Measurements from ENCODE around the gene FCRL4. TPM values are rescaled to one million over a fixed set of nuclear protein-coding genes. Genes with fewer than 3 reads are reported as not detected.

The FCRL4 gene
- total RNA-seq, 1 experiment from 2014 or later, result not detected

GRCh38 chr1:157542676-157543075 lies 55.2 kb downstream of the FCRL4 start:
- H3K36me3 Mint-ChIP-seq (ENCODE audit: insufficient read depth, unreplicated experiment), result no peaks in the 10 kb centered on the region
- BruUV-seq (replicated peaks), result no TSS peak
- H3K27ac Mint-ChIP-seq (ENCODE audit: unreplicated experiment), result no peak overlapping the region
- no peak for TF ChIP-seq CTCF (IDR thresholded peaks at IDR 0.05; ENCODE audit: unreplicated experiment)
- peak; percentile 66 for DNase-seq
- CTCF ChIA-PET, result interaction anchor here (1.4 kb wide), 1 partner anchor 38 kb away, joined by 3 read pairs; no protein-coding TSS in a partner anchor
- H3K9me3 Mint-ChIP-seq (ENCODE audit: low read depth, unreplicated experiment), result no peaks in the 10 kb centered on the region
- H3K4me3 Mint-ChIP-seq (ENCODE audit: low read depth, unreplicated experiment), result no peak overlapping the region
- peaks cover 59% of the 10 kb centered on the region for H3K27me3 Mint-ChIP-seq (ENCODE audit: unreplicated experiment)
- intact Hi-C loops (cut with micrococcal nuclease; ENCODE audit: unreplicated experiment), result no loop called here
- H3K4me1 Mint-ChIP-seq (ENCODE audit: low read depth, unreplicated experiment), result peaks cover 16% of the 10 kb centered on the region

- no peak for TF ChIP-seq CTCF (IDR thresholded peaks at IDR 0.05; ENCODE audit: unreplicated experiment)
- Mint-ChIP-seq H3K27me3 (ENCODE audit: unreplicated experiment) (peaks cover 59% of the 10 kb centered on the region), H3K36me3 (ENCODE audit: insufficient read depth, unreplicated experiment) (no peaks in the 10 kb centered on the region), H3K4me3 (ENCODE audit: low read depth, unreplicated experiment) (no peak overlapping the region), H3K27ac (ENCODE audit: unreplicated experiment) (no peak overlapping the region), H3K4me1 (ENCODE audit: low read depth, unreplicated experiment) (peaks cover 16% of the 10 kb centered on the region), H3K9me3 (ENCODE audit: low read depth, unreplicated experiment) (no peaks in the 10 kb centered on the region)
- DNase-seq, result no peak
- no TSS peak for BruUV-seq (replicated peaks)
- CTCF ChIA-PET, result interaction anchor here (1.6 kb wide), 1 partner anchor 164 kb away, joined by 3 read pairs; no protein-coding TSS in a partner anchor
- intact Hi-C loops (cut with micrococcal nuclease; ENCODE audit: unreplicated experiment), result no loop called here
These were observed 57.0 kb downstream of the FCRL4 start for GRCh38 chr1:157540852-157541251.

GRCh38 chr1:157540160-157540748 lies 57.6 kb downstream of the FCRL4 start:
- intact Hi-C loops (cut with micrococcal nuclease; ENCODE audit: unreplicated experiment), result no loop called here
- TF ChIP-seq CTCF (IDR thresholded peaks at IDR 0.05; ENCODE audit: unreplicated experiment), result no peak
- no peaks in the 10 kb centered on the region for H3K36me3 Mint-ChIP-seq (ENCODE audit: insufficient read depth, unreplicated experiment)
- no peaks in the 10 kb centered on the region for H3K9me3 Mint-ChIP-seq (ENCODE audit: low read depth, unreplicated experiment)
- no peak for DNase-seq
- H3K27ac Mint-ChIP-seq (ENCODE audit: unreplicated experiment), result no peak overlapping the region
- no TSS peak for BruUV-seq (replicated peaks)
- H3K27me3 Mint-ChIP-seq (ENCODE audit: unreplicated experiment), result peaks cover 59% of the 10 kb centered on the region
- CTCF ChIA-PET, result interaction anchor here (1.6 kb wide), 1 partner anchor 163 kb away, joined by 3 read pairs; no protein-coding TSS in a partner anchor
- peaks cover 16% of the 10 kb centered on the region for H3K4me1 Mint-ChIP-seq (ENCODE audit: low read depth, unreplicated experiment)
- H3K4me3 Mint-ChIP-seq (ENCODE audit: low read depth, unreplicated experiment), result no peak overlapping the region

GRCh38 chr1:157539568-157539967 lies 58.3 kb downstream of the FCRL4 start:
- Mint-ChIP-seq H3K4me1 (ENCODE audit: low read depth, unreplicated experiment) (peaks cover 16% of the 10 kb centered on the region), H3K27ac (ENCODE audit: unreplicated experiment) (no peak overlapping the region), H3K9me3 (ENCODE audit: low read depth, unreplicated experiment) (no peaks in the 10 kb centered on the region), H3K4me3 (ENCODE audit: low read depth, unreplicated experiment) (no peak overlapping the region), H3K36me3 (ENCODE audit: insufficient read depth, unreplicated experiment) (no peaks in the 10 kb centered on the region), H3K27me3 (ENCODE audit: unreplicated experiment) (peaks cover 65% of the 10 kb centered on the region)
- CTCF ChIA-PET, result no interaction called here
- BruUV-seq (replicated peaks), result no TSS peak
- no peak for DNase-seq
- TF ChIP-seq CTCF (IDR thresholded peaks at IDR 0.05; ENCODE audit: unreplicated experiment), result no peak
- intact Hi-C loops (cut with micrococcal nuclease; ENCODE audit: unreplicated experiment), result no loop called here
